ENCODE measurements around the gene EPYC. TPM values are rescaled to one million over a fixed set of nuclear protein-coding genes. Genes with fewer than 3 reads are reported as not detected.

EPYC gene
- total RNA-seq, 4 donors from 2014 or later: not detected

DNA sequence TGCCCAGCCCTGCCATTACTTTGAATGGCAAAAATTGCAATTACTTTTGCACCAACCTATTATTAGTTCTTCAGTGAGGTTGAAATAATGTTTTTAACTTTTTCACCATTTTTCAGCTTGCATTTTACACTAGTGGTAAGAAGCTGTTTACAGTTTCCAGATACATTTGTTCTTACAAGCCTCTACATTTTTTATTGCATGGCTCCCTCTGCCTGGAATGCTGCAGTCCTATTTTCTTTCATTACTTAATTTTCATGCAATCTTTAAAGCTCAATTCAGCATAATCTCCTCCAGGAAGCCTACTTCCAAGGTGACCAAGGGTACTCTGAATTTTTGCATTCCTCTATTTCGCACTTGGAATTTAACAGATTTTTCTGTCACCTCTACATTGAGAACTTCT lies 83.2 kb downstream of the EPYC start:
- Histone ChIP-seq H3K27ac (replicated peaks in 1 of 4) (no peak overlapping the region), H3K36me3 (no peaks in the 10 kb centered on the region), H3K4me3 (no peak overlapping the region), H3K27me3 (no peaks in the 10 kb centered on the region), H3K9me3 (no peaks in the 10 kb centered on the region), H3K4me1 (peaks cover 0 to 14% (median 9%) of the 10 kb centered on the region in 4 donors)
- no peak for TF ChIP-seq POLR2AphosphoS5 (IDR thresholded peaks at IDR 0.05)
- TF ChIP-seq POLR2A (IDR thresholded peaks at IDR 0.05; ENCODE audit: low read depth): no peak
- no peak for TF ChIP-seq EP300 (IDR thresholded peaks at IDR 0.05)
- TF ChIP-seq, protein P1, sequence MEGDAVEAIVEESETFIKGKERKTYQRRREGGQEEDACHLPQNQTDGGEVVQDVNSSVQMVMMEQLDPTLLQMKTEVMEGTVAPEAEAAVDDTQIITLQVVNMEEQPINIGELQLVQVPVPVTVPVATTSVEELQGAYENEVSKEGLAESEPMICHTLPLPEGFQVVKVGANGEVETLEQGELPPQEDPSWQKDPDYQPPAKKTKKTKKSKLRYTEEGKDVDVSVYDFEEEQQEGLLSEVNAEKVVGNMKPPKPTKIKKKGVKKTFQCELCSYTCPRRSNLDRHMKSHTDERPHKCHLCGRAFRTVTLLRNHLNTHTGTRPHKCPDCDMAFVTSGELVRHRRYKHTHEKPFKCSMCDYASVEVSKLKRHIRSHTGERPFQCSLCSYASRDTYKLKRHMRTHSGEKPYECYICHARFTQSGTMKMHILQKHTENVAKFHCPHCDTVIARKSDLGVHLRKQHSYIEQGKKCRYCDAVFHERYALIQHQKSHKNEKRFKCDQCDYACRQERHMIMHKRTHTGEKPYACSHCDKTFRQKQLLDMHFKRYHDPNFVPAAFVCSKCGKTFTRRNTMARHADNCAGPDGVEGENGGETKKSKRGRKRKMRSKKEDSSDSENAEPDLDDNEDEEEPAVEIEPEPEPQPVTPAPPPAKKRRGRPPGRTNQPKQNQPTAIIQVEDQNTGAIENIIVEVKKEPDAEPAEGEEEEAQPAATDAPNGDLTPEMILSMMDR (IDR thresholded peaks at IDR 0.05): no peak
- DNase-seq (ENCODE audit: extremely low spot score): no peak
- intact Hi-C loops (cut with DNase I): no loop called here
- WGBS: 91% methylated on average over 1 of the region's 1 CpG

DNA sequence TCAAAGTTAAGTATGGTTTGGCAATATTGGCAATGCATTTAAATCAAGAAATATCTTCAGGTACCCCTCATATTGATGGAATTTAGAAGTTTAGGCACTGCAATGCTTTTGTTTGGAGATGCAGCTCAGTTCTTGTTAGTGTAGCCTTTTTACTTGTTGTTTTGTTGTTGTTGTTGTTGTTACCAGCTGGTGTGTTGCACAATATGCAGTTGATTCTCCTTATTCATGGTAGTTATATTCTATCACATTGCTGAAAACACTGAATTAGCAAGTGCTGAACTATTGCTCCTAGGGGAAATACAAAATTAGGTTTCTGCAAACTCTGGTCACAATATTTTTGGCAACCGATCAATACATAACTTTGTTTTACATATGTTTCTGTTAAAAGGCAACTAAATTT lies 84.5 kb downstream of the EPYC start:
- H3K9me3 ChIP-seq: no peaks in the 10 kb centered on the region
- no peaks in the 10 kb centered on the region for H3K36me3 ChIP-seq
- DNase-seq (ENCODE audit: extremely low spot score): no peak
- H3K4me3 ChIP-seq: no peak overlapping the region
- TF ChIP-seq POLR2A (IDR thresholded peaks at IDR 0.05; ENCODE audit: low read depth) (no peak), EP300 (IDR thresholded peaks at IDR 0.05) (no peak), POLR2AphosphoS5 (IDR thresholded peaks at IDR 0.05) (no peak)
- TF ChIP-seq, protein P1 (IDR thresholded peaks at IDR 0.05): no peak
- intact Hi-C loops (cut with DNase I): no loop called here
- no peak overlapping the region for H3K27ac ChIP-seq (replicated peaks in 1 of 4)
- H3K27me3 ChIP-seq: no peaks in the 10 kb centered on the region
- peaks cover 0 to 14% (median 9%) of the 10 kb centered on the region in 4 donors for H3K4me1 ChIP-seq
- WGBS: 94% methylated on average over 1 of the region's 1 CpG

DNA sequence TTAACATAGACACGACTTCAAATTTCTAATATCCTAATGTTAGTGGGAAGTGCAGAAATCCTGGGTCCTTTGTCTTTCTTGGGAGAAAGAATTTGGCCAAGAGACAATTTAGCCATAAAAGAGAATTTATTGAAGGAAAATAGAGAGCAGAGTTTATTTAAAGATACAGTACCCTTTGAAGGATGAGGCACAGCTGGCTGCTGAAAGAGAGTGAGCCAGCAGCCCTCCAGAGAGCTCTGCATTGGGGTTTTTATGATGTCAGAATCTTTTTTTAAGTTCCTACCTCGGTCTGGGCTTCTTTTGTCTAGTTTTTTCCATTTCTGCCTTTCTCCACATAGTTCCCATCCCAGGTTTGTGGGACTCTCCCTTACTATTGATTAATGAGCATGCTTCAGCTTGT lies 87.3 kb downstream of the EPYC start:
- TF ChIP-seq, protein P1 (IDR thresholded peaks at IDR 0.05): no peak
- TF ChIP-seq EP300 (IDR thresholded peaks at IDR 0.05): no peak
- no peak for TF ChIP-seq POLR2A (IDR thresholded peaks at IDR 0.05; ENCODE audit: low read depth)
- no peak for TF ChIP-seq POLR2AphosphoS5 (IDR thresholded peaks at IDR 0.05)
- H3K27me3 ChIP-seq: no peaks in the 10 kb centered on the region
- 44% methylated on average over 2 of the region's 2 CpGs for WGBS
- no peak for DNase-seq (ENCODE audit: extremely low spot score)
- H3K4me3 ChIP-seq: no peak overlapping the region
- no peaks in the 10 kb centered on the region for H3K36me3 ChIP-seq
- intact Hi-C loops (cut with DNase I): no loop called here
- H3K9me3 ChIP-seq: no peaks in the 10 kb centered on the region
- no peak overlapping the region for H3K27ac ChIP-seq (replicated peaks in 1 of 4)
- H3K4me1 ChIP-seq: peaks cover 0 to 12% (median 8%) of the 10 kb centered on the region in 4 donors

DNA sequence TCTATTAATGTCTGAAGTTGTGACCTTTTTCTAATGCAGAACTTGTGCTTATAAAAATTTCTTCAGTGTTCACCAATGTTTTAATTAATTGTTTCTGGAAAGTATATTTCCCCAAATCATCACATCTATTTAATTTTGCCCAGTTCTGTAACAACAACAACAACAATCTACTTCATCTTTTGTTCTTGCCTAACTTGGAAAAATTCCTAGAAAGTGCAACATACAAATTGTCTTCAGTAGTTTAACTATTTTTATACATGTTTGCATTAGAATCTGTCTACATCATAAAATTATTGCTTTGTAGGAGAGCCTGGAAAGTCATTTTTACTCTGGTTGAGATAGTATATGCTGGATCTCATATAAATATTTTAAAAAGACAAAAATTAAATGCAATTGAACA lies 88.3 kb downstream of the EPYC start:
- H3K27ac ChIP-seq (replicated peaks in 1 of 4): no peak overlapping the region

More for the DNA sequence above, 88.3 kb downstream of the EPYC start:
- intact Hi-C loops (cut with DNase I): no loop called here
- Histone ChIP-seq H3K4me1 (peaks cover 0 to 2% (median under 1%) of the 10 kb centered on the region in 4 donors), H3K36me3 (no peaks in the 10 kb centered on the region), H3K27me3 (no peaks in the 10 kb centered on the region), H3K9me3 (no peaks in the 10 kb centered on the region), H3K4me3 (no peak overlapping the region)
- TF ChIP-seq, protein P1 (IDR thresholded peaks at IDR 0.05): no peak
- TF ChIP-seq EP300 (IDR thresholded peaks at IDR 0.05) (no peak), POLR2A (IDR thresholded peaks at IDR 0.05; ENCODE audit: low read depth) (no peak), POLR2AphosphoS5 (IDR thresholded peaks at IDR 0.05) (no peak)
- DNase-seq (ENCODE audit: extremely low spot score): no peak
